Gastrocnemius medialis (tissue), 4 donors: ENCODE measurements around the gene NEK10. TPM values are rescaled to one million over a fixed set of nuclear protein-coding genes. Genes with fewer than 3 reads are reported as not detected.

Source experiments
- ATAC-seq, 2 donors: fragments of 150-250 bp; one replicate each; pipeline ENCODE4 v1.9.1; 2016
- DNase-seq, 2 donors: peaks; one replicate each; pipeline ENCODE4 v3.0.0-alpha.2; 2019
- H3K27ac ChIP-seq, 4 donors: fragments of 200-600 bp; sonication (generic); 1 replicate in 1 of 4; 2 replicates in 3 of 4; pipeline ENCODE4 v1.5.1; 2016 to 2018; ENCODE audit warnings: mild to moderate bottlenecking in 2 of 4, moderate library complexity in 1 of 4
- H3K27me3 ChIP-seq, 3 donors: fragments of 200-600 bp; sonication (generic) in 2 of 3; 1 replicate in 1 of 3; 2 replicates in 2 of 3; pipeline versions ENCODE4 v1.5.1 to v1.6.0; 2016 to 2019; ENCODE audit warnings: mild to moderate bottlenecking in 1 of 3, moderate library complexity in 1 of 3
- H3K36me3 ChIP-seq, 2 donors: fragments of 200-600 bp; sonication (generic) in 1 of 2; one replicate each; pipeline ENCODE4 v1.5.1; 2017 to 2018
- H3K4me1 ChIP-seq, 2 donors: fragments of 200-600 bp; sonication (generic) in 1 of 2; one replicate each; pipeline ENCODE4 v1.5.1; 2016 to 2017; ENCODE audit warnings: mild to moderate bottlenecking in 2 of 2
- H3K4me3 ChIP-seq, 4 donors: fragments of 200-600 bp; sonication (generic) in 3 of 4; 1 replicate in 1 of 4; 2 replicates in 3 of 4; pipeline ENCODE4 v1.5.1; 2016 to 2019; ENCODE audit warnings: mild to moderate bottlenecking in 2 of 4
- H3K9me3 ChIP-seq, 3 donors: fragments of 200-600 bp; sonication (generic) in 2 of 3; 1 replicate in 1 of 3; 2 replicates in 2 of 3; pipeline ENCODE4 v1.5.1; 2016 to 2019
- POLR2A ChIP-seq, 2 donors: fragments of 450-650 bp; IDR thresholded peaks; one replicate each; pipeline ENCODE4 v1.6.1; 2017; ENCODE audit warnings: antibody characterized with exemption in 2 of 2, mild to moderate bottlenecking in 2 of 2, moderate library complexity in 2 of 2
- in situ Hi-C, 4 donors: fragments of 200-750 bp; cut with MboI; loops; one replicate each; pipeline versions ENCODE4 v1.15.0 to v1.8.0; 2017; ENCODE audit warnings: low sequenced_read_pairs in 4 of 4
- intact Hi-C: fragments of 100-400 bp; cut with DNase I; formaldehyde crosslinking; loops from one replicate; pipeline ENCODE4 v1.15.1; 2023; ENCODE audit warnings: low total_unique reads
- total RNA-seq, 4 donors: library from RNA; depleted of rRNA; stranded (reverse); fragments of >200 nt; gene quantifications; one replicate each; pipeline versions ENCODE4 v1.1.0 to v1.2.3, GENCODE V29; 2016
- TF ChIP-seq, protein P1 (sequence below), 5 experiments: fragments of 450-650 bp in 3 of 5; fragments of 200-600 bp in 2 of 5; sonication (generic) in 2 of 5; IDR thresholded peaks in 4 of 5; conservative IDR thresholded peaks in 1 of 5; 1 replicate in 4 of 5; 2 replicates in 1 of 5; pipeline ENCODE4 v1.5.1; 2016 to 2019; ENCODE audit warnings: antibody characterized with exemption in 5 of 5, mild to moderate bottlenecking in 3 of 5, moderate library complexity in 3 of 5

NEK10 gene
- total RNA-seq, 4 donors from 2014 or later, result 3.6 to 12.8 (median 7.5) TPM

DNA sequence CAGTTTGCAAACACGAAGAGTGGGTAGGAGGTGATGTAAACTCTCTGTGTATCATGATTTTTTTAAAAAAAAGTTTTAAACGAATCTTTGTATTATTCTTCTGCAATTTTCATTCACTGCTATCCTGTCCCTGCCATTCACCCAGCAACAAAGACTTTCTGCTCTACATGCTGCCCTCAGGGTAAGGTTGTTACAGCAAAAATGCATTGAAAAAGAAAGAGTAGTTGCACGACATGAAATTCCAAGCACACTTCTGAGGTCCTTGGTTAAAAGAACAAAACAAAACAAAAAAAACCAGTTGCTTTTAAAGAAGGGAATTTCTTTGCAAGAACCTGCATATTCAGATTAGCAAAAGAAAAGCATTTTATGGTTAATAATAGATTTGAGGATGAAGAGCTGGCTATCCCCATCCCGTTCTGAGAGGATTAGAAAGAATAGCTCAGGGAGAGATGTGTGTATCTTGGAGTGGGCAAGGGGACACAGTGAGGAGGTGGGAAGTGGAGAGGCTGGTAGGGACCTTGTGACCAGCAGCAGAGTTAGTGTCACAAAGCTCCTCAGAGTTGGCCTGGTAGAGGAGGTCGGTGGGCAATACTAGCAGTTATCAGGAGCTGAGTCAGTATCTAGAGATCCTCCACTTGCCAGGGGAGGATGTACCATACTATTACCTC, 290.8 kb downstream of the NEK10 start:
- Histone ChIP-seq H3K4me1 (no peaks in the 10 kb centered on the region), H3K27ac (no peak overlapping the region), H3K27me3 (no peaks in the 10 kb centered on the region), H3K9me3 (no peaks in the 10 kb centered on the region), H3K4me3 (no peak overlapping the region), H3K36me3 (no peaks in the 10 kb centered on the region)
- TF ChIP-seq, protein P1, sequence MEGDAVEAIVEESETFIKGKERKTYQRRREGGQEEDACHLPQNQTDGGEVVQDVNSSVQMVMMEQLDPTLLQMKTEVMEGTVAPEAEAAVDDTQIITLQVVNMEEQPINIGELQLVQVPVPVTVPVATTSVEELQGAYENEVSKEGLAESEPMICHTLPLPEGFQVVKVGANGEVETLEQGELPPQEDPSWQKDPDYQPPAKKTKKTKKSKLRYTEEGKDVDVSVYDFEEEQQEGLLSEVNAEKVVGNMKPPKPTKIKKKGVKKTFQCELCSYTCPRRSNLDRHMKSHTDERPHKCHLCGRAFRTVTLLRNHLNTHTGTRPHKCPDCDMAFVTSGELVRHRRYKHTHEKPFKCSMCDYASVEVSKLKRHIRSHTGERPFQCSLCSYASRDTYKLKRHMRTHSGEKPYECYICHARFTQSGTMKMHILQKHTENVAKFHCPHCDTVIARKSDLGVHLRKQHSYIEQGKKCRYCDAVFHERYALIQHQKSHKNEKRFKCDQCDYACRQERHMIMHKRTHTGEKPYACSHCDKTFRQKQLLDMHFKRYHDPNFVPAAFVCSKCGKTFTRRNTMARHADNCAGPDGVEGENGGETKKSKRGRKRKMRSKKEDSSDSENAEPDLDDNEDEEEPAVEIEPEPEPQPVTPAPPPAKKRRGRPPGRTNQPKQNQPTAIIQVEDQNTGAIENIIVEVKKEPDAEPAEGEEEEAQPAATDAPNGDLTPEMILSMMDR (IDR thresholded peaks at IDR 0.05 in 4 of 5, conservative IDR thresholded peaks at IDR 0.05 in 1 of 5), result no peak
- TF ChIP-seq POLR2A (IDR thresholded peaks at IDR 0.05), result no peak
- DNase-seq, result no peak
- in situ Hi-C loops (no loop called here), intact Hi-C loops (no loop called here)
- no peak for ATAC-seq

DNA sequence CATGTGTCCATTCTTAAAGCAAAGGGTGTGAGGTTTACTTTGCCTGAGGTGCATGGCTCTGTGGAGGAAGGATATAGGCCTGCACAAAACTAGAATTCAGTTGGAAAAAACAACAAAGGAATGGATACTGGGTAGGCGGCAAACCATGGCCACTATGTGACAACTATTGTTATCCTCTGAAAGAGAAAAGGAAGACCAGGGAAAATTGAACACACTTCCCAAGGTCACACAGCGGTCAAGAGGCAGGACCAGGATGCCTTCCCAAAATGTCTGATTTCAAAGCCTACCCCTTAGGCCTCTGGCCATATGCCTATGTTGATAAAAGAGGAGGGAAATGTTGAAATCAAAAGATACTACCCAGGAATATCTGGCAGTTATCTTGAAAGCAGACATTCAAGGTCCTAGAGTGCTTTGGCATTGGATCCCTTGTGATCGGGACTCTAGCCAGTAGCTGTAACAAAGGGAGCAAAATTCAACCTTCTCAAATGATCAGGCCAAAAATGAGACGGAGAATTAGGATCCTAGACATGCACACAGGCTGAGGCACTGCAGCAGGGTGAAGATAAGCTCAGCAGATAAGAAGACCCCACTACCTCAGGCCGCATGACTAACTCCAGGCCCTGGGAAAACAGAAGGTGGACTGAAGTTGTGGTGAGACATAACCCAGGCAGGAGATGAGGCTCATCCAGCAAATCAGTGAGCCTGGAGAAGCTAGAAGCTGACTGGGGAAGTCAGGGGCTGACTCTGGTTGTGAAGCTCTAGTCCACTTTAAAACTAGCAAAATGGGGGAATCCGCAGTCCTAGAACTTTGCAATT, 292.2 kb downstream of the NEK10 start:
- Histone ChIP-seq H3K27me3 (no peaks in the 10 kb centered on the region), H3K36me3 (no peaks in the 10 kb centered on the region), H3K4me1 (no peaks in the 10 kb centered on the region), H3K27ac (no peak overlapping the region), H3K4me3 (no peak overlapping the region), H3K9me3 (no peaks in the 10 kb centered on the region)
- ATAC-seq (no peak), DNase-seq (no peak)
- in situ Hi-C loops (no loop called here), intact Hi-C loops (no loop called here)
- TF ChIP-seq, protein P1 (IDR thresholded peaks at IDR 0.05 in 4 of 5, conservative IDR thresholded peaks at IDR 0.05 in 1 of 5), result no peak
- TF ChIP-seq POLR2A (IDR thresholded peaks at IDR 0.05), result no peak

DNA sequence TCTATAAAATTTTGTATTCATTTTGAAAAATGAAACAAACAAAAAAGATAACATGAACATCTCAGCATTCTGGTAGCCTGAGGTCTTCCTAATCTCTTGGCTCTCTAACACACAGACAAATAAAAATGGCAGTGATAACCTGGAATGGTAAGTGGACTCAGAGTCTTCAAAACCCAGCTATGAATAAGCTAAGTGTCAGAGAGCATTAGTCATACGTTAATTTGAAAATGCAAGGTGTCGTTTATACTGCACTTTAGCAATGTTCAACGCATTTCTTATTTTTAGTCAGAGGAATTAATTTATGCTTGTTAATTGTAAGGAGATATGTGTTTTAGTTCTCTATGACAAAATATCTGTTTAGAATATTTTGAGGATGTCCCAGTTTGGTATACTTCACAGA, 294.3 kb downstream of the NEK10 start:
- ATAC-seq (no peak), DNase-seq (no peak)
- Histone ChIP-seq H3K4me1 (no peaks in the 10 kb centered on the region), H3K27me3 (no peaks in the 10 kb centered on the region), H3K4me3 (no peak overlapping the region), H3K27ac (no peak overlapping the region), H3K36me3 (no peaks in the 10 kb centered on the region), H3K9me3 (no peaks in the 10 kb centered on the region)
- intact Hi-C loops (no loop called here), in situ Hi-C loops (no loop called here)
- TF ChIP-seq, protein P1 (IDR thresholded peaks at IDR 0.05 in 4 of 5, conservative IDR thresholded peaks at IDR 0.05 in 1 of 5), result no peak
- no peak for TF ChIP-seq POLR2A (IDR thresholded peaks at IDR 0.05)

DNA sequence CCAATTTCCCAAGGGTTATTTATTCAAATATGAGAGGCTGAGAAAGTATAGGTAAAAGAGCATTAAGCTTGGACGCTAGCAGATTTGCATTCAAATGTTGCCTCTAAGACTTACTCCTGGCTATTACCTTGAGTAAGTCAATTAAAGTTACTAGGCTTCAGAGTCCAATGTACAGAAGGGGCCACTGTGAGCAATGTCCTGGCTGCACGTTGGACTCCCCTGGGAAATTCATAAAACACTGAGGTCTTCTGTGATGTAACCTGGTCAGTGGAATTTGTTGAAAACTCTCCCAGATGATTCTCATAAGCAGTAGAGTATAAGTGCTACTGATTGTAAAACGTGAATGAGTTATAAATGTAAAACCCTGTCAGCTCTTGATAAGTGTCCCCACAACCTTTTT, 295.3 kb downstream of the NEK10 start:
- in situ Hi-C loops (no loop called here), intact Hi-C loops (no loop called here)
- H3K36me3 ChIP-seq, result no peaks in the 10 kb centered on the region
- no peak for ATAC-seq
- H3K27me3 ChIP-seq, result no peaks in the 10 kb centered on the region
- DNase-seq, result no peak
- no peaks in the 10 kb centered on the region for H3K4me1 ChIP-seq
- no peaks in the 10 kb centered on the region for H3K9me3 ChIP-seq
- TF ChIP-seq POLR2A (IDR thresholded peaks at IDR 0.05), result no peak
- TF ChIP-seq, protein P1 (IDR thresholded peaks at IDR 0.05 in 4 of 5, conservative IDR thresholded peaks at IDR 0.05 in 1 of 5), result no peak
- H3K4me3 ChIP-seq, result no peak overlapping the region
- H3K27ac ChIP-seq, result no peak overlapping the region
